Measurements from ENCODE around the gene STOX2.
"Not testable (repeated sequence)": the region's sequence is repeated elsewhere in the genome, so short reads cannot be mapped to it uniquely, and the experiment has no call there.

Gene STOX2

GRCh38 chr4:184051262-184051661 is 146.2 kb downstream of the STOX2 start:
- not testable (repeated sequence) for H3K4me1 Mint-ChIP-seq, H3K36me3 Mint-ChIP-seq, H3K27ac Mint-ChIP-seq, H3K4me3 Mint-ChIP-seq
- peaks cover 25% of the 10 kb centered on the region for H3K9me3 Mint-ChIP-seq
- H3K27me3 Mint-ChIP-seq = peaks cover 22% of the 10 kb centered on the region

DNA sequence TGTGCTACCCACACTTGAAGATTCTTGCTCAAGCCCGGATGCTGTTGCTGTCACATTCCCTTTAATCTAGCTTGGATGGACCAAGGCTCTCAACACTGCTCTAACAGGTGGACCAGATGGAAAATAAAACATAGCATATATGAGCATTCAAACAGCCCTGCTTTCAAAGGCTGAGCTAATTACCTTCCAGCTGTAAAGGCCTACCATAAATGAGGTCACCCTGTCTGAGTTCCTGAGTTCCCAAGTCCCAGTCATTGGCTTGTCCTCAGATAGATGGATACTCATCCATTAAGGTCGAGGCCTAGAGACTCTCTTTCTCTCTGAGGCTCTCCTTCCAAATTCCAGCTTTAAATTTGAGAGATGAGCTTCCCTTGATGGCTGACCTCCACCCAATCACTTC is 147.5 kb downstream of the STOX2 start:
- H3K36me3 Mint-ChIP-seq = no peaks in the 10 kb centered on the region
- H3K27me3 Mint-ChIP-seq = peaks cover 15% of the 10 kb centered on the region
- H3K4me1 Mint-ChIP-seq = no peaks in the 10 kb centered on the region
- peaks cover 11% of the 10 kb centered on the region for H3K9me3 Mint-ChIP-seq
- no peak overlapping the region for H3K4me3 Mint-ChIP-seq
- H3K27ac Mint-ChIP-seq = no peak overlapping the region

DNA sequence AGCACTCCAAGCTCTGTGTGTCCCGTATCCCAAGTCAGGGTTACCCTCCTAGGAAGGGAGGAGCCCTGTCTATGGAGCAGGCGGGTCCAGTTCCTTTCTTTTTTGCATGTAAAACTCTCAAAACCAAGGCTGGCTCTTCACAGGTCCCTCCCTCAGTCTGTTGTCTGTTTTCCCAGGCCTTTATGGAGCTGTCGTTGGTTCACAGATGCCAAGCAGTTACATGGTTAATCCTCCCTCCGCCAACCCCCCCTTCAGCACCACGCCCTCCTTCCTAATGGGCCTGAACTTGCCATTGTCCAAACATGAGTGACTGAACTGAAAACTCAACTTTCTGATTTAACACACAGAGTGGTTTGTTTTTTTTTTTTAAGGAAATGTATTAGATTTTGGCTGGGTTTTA is 148.3 kb downstream of the STOX2 start:
- Mint-ChIP-seq H3K36me3 (no peaks in the 10 kb centered on the region), H3K9me3 (peaks cover 7% of the 10 kb centered on the region), H3K27ac (no peak overlapping the region), H3K4me3 (no peak overlapping the region), H3K4me1 (no peaks in the 10 kb centered on the region), H3K27me3 (peaks cover 12% of the 10 kb centered on the region)

DNA sequence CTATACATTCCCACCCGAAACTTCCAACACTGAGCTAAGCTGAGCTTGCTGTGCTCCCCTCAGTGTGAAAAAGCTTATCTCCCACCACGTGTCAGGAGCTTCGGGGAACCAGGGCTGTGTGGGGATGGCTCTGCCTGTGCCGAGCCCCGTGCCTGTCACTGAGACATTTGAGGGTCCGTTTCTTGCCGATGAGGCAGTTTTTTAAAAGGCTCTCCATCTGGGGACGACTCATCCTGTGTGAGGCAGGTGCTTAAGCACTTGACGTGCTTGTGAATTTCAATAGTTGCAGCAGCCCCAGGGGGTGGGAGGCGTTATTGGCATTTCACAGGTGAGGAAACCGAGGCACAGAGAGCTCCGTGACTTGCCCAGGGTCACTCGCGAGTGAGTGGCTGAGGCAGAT is 151.8 kb downstream of the STOX2 start:
- peaks cover under 1% of the 10 kb centered on the region for H3K9me3 Mint-ChIP-seq
- no peaks in the 10 kb centered on the region for H3K4me1 Mint-ChIP-seq
- no peaks in the 10 kb centered on the region for H3K36me3 Mint-ChIP-seq
- H3K27ac Mint-ChIP-seq = no peak overlapping the region
- H3K4me3 Mint-ChIP-seq = no peak overlapping the region
- H3K27me3 Mint-ChIP-seq = peaks cover 3% of the 10 kb centered on the region

DNA sequence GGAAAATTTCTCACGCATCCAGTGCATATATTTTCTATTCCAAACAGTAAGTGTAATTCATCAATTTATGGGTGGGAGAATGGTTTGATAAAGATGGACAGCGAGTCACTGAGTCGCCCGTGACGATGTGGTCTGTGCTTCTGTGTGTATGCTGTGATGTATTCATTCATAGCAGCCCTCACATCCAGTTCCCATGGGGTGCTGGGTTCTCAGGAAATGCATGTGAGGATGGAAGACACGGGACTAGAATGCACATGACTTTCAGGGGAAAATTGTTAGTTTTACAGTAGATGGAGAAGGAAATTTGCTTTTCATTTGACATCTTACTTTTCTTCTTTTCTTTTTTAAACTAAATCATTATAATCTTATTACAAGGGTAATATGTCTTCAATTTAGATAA is 152.9 kb downstream of the STOX2 start:
- no peaks in the 10 kb centered on the region for H3K9me3 Mint-ChIP-seq
- no peaks in the 10 kb centered on the region for H3K4me1 Mint-ChIP-seq
- no peak overlapping the region for H3K27ac Mint-ChIP-seq
- no peaks in the 10 kb centered on the region for H3K36me3 Mint-ChIP-seq
- H3K4me3 Mint-ChIP-seq = no peak overlapping the region
- peaks cover 1% of the 10 kb centered on the region for H3K27me3 Mint-ChIP-seq

GRCh38 chr4:184059099-184059498 is 154.0 kb downstream of the STOX2 start:
- Mint-ChIP-seq H3K4me3 (no peak overlapping the region), H3K36me3 (no peaks in the 10 kb centered on the region), H3K27ac (no peak overlapping the region), H3K9me3 (no peaks in the 10 kb centered on the region), H3K27me3 (peaks cover 1% of the 10 kb centered on the region), H3K4me1 (no peaks in the 10 kb centered on the region)

DNA sequence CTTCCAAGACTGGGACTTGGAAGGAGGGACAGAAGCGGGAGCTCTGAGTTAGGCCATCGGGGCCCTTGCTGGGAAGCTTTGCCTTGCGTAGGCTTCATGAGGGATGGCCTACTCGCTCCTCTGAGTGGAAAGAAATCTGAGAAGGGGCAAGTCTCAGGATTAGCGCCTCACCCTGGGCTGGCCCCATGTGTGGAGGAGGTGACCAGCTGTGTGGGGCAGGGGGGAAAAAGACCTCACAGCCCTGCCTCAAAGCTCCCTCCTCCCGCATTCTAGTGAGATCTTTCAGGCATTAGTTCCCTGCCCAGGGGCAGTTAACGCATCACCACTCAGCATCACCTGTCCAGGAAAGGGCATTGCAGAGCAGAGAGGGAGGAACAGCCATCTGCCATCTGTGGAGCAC is 156.5 kb downstream of the STOX2 start:
- H3K36me3 Mint-ChIP-seq = no peaks in the 10 kb centered on the region
- no peak overlapping the region for H3K27ac Mint-ChIP-seq
- H3K9me3 Mint-ChIP-seq = no peaks in the 10 kb centered on the region
- no peak overlapping the region for H3K4me3 Mint-ChIP-seq
- H3K4me1 Mint-ChIP-seq = no peaks in the 10 kb centered on the region
- peaks cover 3% of the 10 kb centered on the region for H3K27me3 Mint-ChIP-seq

- Mint-ChIP-seq H3K27ac (no peak overlapping the region), H3K4me3 (no peak overlapping the region), H3K27me3 (peaks cover 5% of the 10 kb centered on the region), H3K9me3 (no peaks in the 10 kb centered on the region), H3K4me1 (no peaks in the 10 kb centered on the region), H3K36me3 (no peaks in the 10 kb centered on the region)
Observed at GRCh38 chr4:184062769-184063168, 157.7 kb downstream of the STOX2 start.

DNA sequence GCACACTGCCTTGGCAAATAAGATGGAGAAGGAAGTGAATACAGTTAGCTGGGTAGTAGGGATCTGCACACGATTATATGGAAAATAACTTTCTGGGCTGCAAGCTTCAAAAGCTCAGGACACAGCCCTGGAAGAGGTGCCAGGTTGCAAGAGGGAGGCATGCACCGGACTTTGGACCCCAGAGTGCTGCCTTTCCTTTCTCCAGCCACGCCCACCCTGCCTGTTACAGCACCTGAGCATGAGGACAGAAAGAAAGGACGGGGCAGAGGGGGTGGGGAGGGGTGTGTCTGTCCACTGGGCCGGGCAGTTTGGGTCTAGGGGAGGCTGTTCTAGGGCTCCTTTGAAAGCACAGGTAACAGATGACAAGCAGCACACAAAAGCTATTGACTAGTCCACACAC is 159.8 kb downstream of the STOX2 start:
- Mint-ChIP-seq H3K4me3 (no peak overlapping the region), H3K36me3 (no peaks in the 10 kb centered on the region), H3K27ac (no peak overlapping the region), H3K27me3 (peaks cover 8% of the 10 kb centered on the region), H3K9me3 (no peaks in the 10 kb centered on the region), H3K4me1 (no peaks in the 10 kb centered on the region)

DNA sequence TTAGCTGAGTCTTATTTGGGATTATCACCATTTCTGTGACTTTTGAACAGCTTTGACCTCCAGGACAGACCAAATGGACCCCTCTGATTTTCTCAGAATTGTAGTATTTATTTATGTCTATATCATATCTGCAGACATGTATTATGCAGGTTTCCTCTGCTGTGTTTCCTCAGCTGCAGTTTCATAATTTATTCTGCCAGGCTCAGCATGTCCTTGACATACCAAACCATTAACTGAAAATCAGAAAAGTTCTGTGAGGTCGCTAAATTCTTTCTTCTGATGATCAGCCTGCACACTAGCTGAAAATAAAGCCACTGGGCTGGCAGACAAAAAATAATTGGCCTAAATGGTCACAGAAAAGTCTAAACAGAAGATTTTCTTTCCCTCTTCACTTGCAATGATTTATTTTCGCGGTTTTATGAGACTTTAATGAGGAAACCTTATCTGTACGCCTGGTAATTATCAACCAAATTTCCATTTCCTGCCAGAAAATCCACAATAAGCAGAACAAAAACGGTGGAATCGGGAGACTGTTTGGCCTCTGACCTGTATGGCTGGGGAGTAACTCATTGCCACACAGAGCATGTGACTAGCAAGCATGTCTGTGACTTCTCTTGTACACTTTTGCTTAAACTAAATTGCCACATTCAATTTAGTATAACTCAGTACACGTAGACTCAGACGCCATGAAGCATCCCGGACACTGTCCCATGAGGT is 161.6 kb downstream of the STOX2 start:
- Mint-ChIP-seq H3K27ac (no peak overlapping the region), H3K27me3 (peaks cover 8% of the 10 kb centered on the region), H3K4me3 (no peak overlapping the region), H3K9me3 (peaks cover 1% of the 10 kb centered on the region), H3K36me3 (no peaks in the 10 kb centered on the region), H3K4me1 (no peaks in the 10 kb centered on the region)

DNA sequence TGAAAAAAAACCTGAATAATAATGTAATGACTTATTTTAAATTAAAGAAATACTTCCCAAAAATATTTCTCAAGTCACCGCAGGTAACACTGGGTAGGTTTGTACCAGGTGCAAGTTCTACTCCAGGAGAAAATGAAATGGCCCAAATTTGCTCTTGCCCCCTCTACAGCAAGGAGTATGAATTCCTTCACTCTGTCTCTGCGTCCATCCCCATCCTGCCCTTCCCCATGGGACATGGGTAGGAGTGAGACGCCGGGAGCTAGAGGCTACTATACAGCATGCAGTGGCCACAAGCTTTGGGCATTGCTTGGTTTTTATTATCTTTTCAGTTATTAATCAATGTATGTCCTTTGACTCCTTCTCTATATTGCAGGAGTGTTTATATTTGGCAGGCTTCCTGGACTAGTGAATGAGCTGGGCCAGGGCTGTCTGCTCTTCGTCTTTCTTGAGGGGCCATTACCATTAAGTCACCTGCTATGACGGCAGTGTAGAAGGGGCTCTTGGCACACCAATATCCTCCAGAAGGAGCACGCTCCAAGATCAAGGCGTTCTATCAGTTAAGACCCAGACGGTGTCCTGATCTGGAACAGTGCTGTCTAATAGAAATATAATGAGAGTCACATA is 162.9 kb downstream of the STOX2 start:
- Mint-ChIP-seq H3K4me1 (no peaks in the 10 kb centered on the region), H3K4me3 (no peak overlapping the region), H3K36me3 (no peaks in the 10 kb centered on the region), H3K9me3 (peaks cover 7% of the 10 kb centered on the region), H3K27ac (no peak overlapping the region), H3K27me3 (peaks cover 8% of the 10 kb centered on the region)
